ENCODE measurements around the gene MMUT.
"Not testable (repeated sequence)": the region's sequence is repeated elsewhere in the genome, so short reads cannot be mapped to it uniquely, and the experiment has no call there.

Gene MMUT

GRCh38 chr6:49416195-49416594 is 46.9 kb downstream of the MMUT start:
- DNase-seq = no peak

DNA sequence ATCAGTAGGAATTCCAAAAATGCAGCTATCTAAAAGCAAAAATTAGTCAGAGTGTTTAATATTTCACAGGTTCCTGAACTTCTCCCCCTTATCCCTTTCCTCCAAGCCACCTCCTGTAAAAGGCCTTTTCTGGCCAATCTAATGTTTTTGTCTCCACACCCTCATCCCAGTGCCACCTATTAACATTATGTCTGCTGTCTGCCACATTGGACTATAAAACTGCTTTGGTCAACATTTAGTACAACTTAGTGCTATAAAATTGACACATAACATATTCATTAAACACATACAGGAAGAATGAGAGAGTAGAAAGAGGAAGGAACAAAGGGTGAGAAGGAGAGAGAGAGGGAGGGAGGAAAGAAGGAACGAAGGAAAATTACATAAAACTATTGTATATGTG is 47.7 kb downstream of the MMUT start:
- DNase-seq = no peak

DNA sequence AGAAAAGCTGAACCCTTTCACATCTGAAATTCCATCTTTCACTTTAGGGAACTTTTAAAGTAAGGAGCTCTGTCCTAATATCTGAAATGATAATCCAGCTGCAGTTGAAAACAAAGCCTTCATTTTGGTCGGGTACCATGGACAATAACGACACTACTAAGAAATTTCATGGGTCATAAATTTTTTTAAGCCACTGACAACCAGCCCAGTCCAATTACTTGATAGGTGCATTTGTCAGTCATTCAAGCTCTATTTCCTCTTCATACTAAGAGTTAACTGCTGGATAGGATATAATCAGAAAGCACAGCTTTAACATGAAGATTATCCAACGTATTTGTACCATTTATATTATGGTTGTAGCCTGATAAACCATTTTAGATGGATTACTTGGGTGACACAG is 52.5 kb downstream of the MMUT start:
- DNase-seq = no peak

GRCh38 chr6:49409951-49410542 is 53.0 kb downstream of the MMUT start:
- DNase-seq = peak; percentile 77

DNA sequence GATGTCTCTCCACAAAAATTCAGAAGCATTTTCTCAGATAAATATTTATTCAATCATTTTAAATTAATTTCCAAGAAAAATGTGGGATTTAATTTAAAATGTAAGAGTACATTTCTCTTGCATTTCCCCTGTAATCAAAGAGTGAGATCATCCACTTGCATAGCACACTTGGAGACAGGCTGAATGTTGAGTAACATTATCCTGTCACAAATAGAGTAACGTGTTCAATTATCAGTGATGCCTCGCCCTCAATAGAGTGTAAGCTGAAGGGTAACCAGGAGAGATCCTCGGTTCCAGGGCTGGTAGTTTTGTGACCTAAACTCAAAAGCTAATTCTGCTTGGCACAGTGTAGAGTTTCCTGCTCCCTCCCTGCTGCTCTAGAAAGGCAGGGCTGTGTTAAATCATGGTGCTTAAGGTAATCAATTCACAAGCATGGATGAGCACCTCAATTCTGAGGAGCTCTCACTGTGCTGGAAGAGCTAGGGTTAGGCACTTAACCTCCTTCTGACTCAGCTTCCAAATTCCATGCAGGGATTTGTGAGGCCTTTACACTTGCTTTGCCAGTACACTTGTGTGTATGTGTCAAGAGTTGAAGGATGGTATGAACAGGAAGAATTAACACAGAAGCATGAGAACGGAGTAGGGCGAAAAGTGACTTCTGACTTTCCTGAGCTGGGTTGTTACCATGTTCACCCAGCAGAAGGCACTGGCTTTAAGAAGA is 56.6 kb downstream of the MMUT start:
- DNase-seq = no peak

GRCh38 chr6:49401063-49401462 is 62.0 kb downstream of the MMUT start:
- no peak for DNase-seq

GRCh38 chr6:49386667-49387508 is 76.2 kb downstream of the MMUT start:
- DNase-seq = not testable (repeated sequence)

DNA sequence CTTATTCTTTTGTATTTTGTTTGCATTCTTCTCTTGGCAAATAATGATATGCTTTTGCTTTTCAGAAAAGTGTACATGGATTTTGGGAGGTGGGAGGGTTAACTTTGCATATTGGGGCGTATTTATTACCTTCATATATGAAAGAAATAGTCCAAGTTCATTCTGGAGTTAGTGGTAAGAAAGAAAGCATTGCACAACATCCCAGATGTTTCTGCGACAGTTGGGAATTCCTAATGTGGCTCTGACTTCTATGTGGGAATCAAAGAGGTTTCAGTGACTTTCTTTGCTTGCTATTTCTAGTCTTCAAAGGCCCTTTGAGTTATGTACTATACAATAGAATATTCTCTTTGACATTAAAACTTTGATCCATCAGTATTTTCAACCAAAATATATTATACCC is 78.1 kb downstream of the MMUT start:
- DNase-seq = no peak

Measured in right hindlimb (tissue), 1 donor.